PFSK-1 (cell line): ENCODE results near the gene KRT71.

ENCODE experiments used
- SIN3A ChIP-seq: IDR thresholded peaks from 2 replicates; pipeline ENCODE4 v1.6.1; 2012; ENCODE audit warnings: mild to moderate bottlenecking, low read length, moderate library complexity, borderline replicate concordance; ENCODE audit not compliant: insufficient read depth
- TAF1 ChIP-seq: IDR thresholded peaks from 2 replicates; pipeline ENCODE4 v1.6.1; 2012; ENCODE audit warnings: low read length, control low read depth, borderline replicate concordance; ENCODE audit not compliant: insufficient read depth

DNA sequence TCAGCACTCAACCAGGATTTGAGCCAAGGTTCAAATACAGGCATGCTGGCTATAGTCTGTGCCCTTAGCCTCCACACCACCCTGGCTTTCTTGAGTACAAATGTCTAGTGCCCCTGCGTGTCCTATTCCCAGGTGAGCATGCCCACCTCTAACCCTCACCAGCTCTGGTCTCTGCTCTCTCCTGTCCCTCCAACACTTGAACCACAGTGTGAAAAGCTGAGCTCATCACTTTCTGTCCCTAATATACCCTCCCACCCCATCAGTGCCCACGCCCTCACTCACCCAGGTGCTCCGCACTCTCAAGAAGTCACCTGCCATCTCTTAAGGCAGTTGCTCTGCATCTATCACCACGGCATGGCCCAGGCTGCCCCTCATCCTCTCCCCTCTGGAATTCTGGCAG, 7.0 kb upstream of the KRT71 start:
- TF ChIP-seq TAF1: no peak
- TF ChIP-seq SIN3A: no peak
